ENCODE data around the gene IRX4. TPM values are rescaled to one million over a fixed set of nuclear protein-coding genes. Genes with fewer than 3 reads are reported as not detected.

The IRX4 gene
- total and polyA plus RNA-seq, 2 of the 4 experiments (the other 2 are of a cell fraction): not detected

GRCh38 chr5:1847056-1847455 is 35.7 kb downstream of the IRX4 start:
- intact Hi-C loops (cut with micrococcal nuclease): no loop called here
- Histone ChIP-seq H3K4me3 (ENCODE audit: insufficient read depth, low read depth, low read length) (no peak overlapping the region), H2AFZ (replicated peaks; ENCODE audit: low read length, poor library complexity) (no peak overlapping the region)

More at GRCh38 chr5:1847056-1847455, 35.7 kb downstream of the IRX4 start:
- Histone ChIP-seq H3K4ac (ENCODE audit: low read depth, low read length) (no peak overlapping the region), H3K9me3 (ENCODE audit: control insufficient read depth, insufficient read depth, low read length) (no peaks in the 10 kb centered on the region; the same call in 1 of the 2 replicates), H2BK20ac (ENCODE audit: low read depth, low read length) (no peak overlapping the region), H3K18ac (ENCODE audit: low read depth, low read length) (no peak overlapping the region), H3K27me3 (ENCODE audit: control insufficient read depth, insufficient read depth, low read length) (peaks cover 40% of the 10 kb centered on the region), H2BK120ac (ENCODE audit: low read depth, low read length) (no peak overlapping the region), H3K36me3 (ENCODE audit: control insufficient read depth, insufficient read depth, low read length) (no peaks in the 10 kb centered on the region), H2AK5ac (ENCODE audit: low read depth, low read length) (no peak overlapping the region), H3K56ac (ENCODE audit: extremely low read depth, insufficient read depth, low read length) (no peak overlapping the region), H3K23ac (ENCODE audit: low read depth, low read length) (no peak overlapping the region), H3K4me2 (ENCODE audit: low read depth, low read length) (no peak overlapping the region), H4K5ac (ENCODE audit: low read depth, low read length) (no peak overlapping the region), H3K27ac (ENCODE audit: insufficient read depth, low read length) (no peak overlapping the region), H3K79me1 (ENCODE audit: low read depth in 1 of 2, low read length in 2 of 2) (no peaks in the 10 kb centered on the region), H3K9me1 (ENCODE audit: insufficient read depth, low read length) (no peaks in the 10 kb centered on the region), H3K4me1 (ENCODE audit: control insufficient read depth, insufficient read depth, low read length) (no peaks in the 10 kb centered on the region), H3K9ac (ENCODE audit: low read depth, low read length) (no peak overlapping the region), H4K91ac (ENCODE audit: insufficient read depth, low read depth, low read length) (no peak overlapping the region), H2AK9ac (replicated peaks; ENCODE audit: low read depth, low read length, poor library complexity) (no peak overlapping the region), H4K8ac (ENCODE audit: low read depth in 2 of 2, low read length in 2 of 2) (no peak overlapping the region), H4K20me1 (ENCODE audit: insufficient read depth, low read length) (no peaks in the 10 kb centered on the region), H2BK15ac (ENCODE audit: low read depth, low read length) (no peak overlapping the region), H2BK5ac (ENCODE audit: low read depth, low read length, poor library complexity, severe bottlenecking) (no peak overlapping the region), H3K14ac (replicated peaks; ENCODE audit: low read depth, low read length) (no peak overlapping the region)
- ATAC-seq (ENCODE audit: low read depth) (no peak), DNase-seq (no peak)
- ChIA-PET CTCF (no interaction called here), POLR2A (ENCODE audit: unreplicated experiment) (no interaction called here)
- dilution Hi-C loops (cut with HindIII; ENCODE audit: low sequenced_read_pairs, unreplicated experiment): no loop called here
- no CpG with 5 or more reads among the region's 10 CpGs for WGBS, 2 experiments (ENCODE audit: extremely low coverage in 2 of 2, insufficient read length in 1 of 2)
- BruUV-seq (replicated peaks): no TSS peak
- in situ Hi-C loops (cut with MboI; ENCODE audit: low sequenced_read_pairs): no loop called here
- TF ChIP-seq BHLHE40 (IDR thresholded peaks at IDR 0.05; ENCODE audit: low read depth, low read length) (no peak), CTCF (conservative IDR thresholded peaks at IDR 0.05; ENCODE audit: low read depth, low read length) (no peak), CEBPB (IDR thresholded peaks at IDR 0.05; ENCODE audit: low read depth, low read length) (no peak), MAZ (IDR thresholded peaks at IDR 0.05; ENCODE audit: borderline replicate concordance, low read depth, low read length) (no peak), FOS (IDR thresholded peaks at IDR 0.05; ENCODE audit: low read depth, low read length) (no peak), MXI1 (IDR thresholded peaks at IDR 0.05; ENCODE audit: borderline replicate concordance, low read depth, low read length) (no peak)
- TF ChIP-seq, protein P1, sequence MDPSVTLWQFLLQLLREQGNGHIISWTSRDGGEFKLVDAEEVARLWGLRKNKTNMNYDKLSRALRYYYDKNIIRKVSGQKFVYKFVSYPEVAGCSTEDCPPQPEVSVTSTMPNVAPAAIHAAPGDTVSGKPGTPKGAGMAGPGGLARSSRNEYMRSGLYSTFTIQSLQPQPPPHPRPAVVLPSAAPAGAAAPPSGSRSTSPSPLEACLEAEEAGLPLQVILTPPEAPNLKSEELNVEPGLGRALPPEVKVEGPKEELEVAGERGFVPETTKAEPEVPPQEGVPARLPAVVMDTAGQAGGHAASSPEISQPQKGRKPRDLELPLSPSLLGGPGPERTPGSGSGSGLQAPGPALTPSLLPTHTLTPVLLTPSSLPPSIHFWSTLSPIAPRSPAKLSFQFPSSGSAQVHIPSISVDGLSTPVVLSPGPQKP (IDR thresholded peaks at IDR 0.05; ENCODE audit: borderline replicate concordance, low read depth, low read length): no peak
